Measurements from ENCODE around the gene KRT74.

DNA sequence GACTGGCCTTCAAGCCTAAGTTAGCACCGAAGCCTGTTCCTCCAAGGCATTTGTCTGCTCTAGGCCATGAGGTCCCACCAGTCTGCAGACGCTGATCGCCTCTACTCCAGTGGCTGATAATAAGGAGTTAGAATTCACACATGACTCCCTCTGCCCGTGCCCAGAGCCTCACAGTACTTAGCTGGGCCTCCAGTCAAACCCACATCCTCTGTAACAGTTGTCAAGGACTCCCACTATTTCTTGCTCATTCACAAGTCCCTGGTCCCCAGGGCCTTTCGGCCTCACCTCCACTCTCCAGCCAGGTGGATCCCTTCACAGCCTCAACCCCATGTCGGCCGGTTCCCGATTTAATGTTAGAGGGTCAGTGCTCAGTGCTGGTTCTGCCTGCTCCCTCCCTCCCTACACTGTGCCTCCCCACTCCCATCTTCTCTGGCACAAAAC lies 47.1 kb downstream of the KRT74 start:
- TF ChIP-seq CTCF (IDR thresholded peaks at IDR 0.05; ENCODE audit: borderline replicate concordance, extremely low read depth, low read length, poor library complexity, severe bottlenecking) (no peak), EZH2 (IDR thresholded peaks at IDR 0.05; ENCODE audit: borderline replicate concordance, low read depth, low read length, severe bottlenecking) (no peak)
